Iris pigment epithelial cell (primary cell): ENCODE measurements around the gene NRIP1.

Experiments
- DNase-seq: peaks from one replicate; pipeline ENCODE4 v3.0.0-alpha.2; 2011; ENCODE audit warnings: low read depth

NRIP1 gene

GRCh38 chr21:14916676-14917141, 148.1 kb downstream of the NRIP1 start:
- DNase-seq = peak; percentile 87

- DNase-seq = no peak
Observed at GRCh38 chr21:14913638-14914037, 151.2 kb downstream of the NRIP1 start.

- no peak for DNase-seq
Observed at GRCh38 chr21:14911351-14911750, 153.4 kb downstream of the NRIP1 start.
